H7 (cell line): ENCODE data around the gene OIP5. TPM values are rescaled to one million over a fixed set of nuclear protein-coding genes. Genes with fewer than 3 reads are reported as not detected.
A peak's percentile ranks its signal among the peaks of the same experiment; 100 is the strongest.
"Not testable (repeated sequence)": the region's sequence is repeated elsewhere in the genome, so short reads cannot be mapped to it uniquely, and the experiment has no call there.

Experiments
- DNase-seq: peaks from one replicate; pipeline ENCODE4 v3.0.0; 2012
- H3K27me3 ChIP-seq: 2 replicates; pipeline ENCODE4 v1.6.0; 2011; ENCODE audit warnings: mild to moderate bottlenecking, low read length; ENCODE audit not compliant: control insufficient read depth, insufficient read depth
- H3K36me3 ChIP-seq: replicated peaks from 2 replicates; pipeline ENCODE4 v1.5.1; 2011; ENCODE audit warnings: low read length; ENCODE audit not compliant: control insufficient read depth, insufficient read depth
- H3K4me3 ChIP-seq: 2 replicates; pipeline ENCODE4 v1.5.1; 2011; ENCODE audit warnings: low read depth, mild to moderate bottlenecking, control low read depth, low read length, moderate library complexity; ENCODE audit not compliant: insufficient read depth
- total RNA-seq: library from RNA; depleted of rRNA; stranded (reverse); fragments of >200 nt; shearing (Covaris generic); gene quantifications from 2 replicates; pipeline ENCODE4 v1.2.3, GENCODE V29; 2014

OIP5 gene
- total RNA-seq, 1 experiment from 2014 or later: 46.2 TPM

- peak; percentile 30 for DNase-seq
- no peaks in the 10 kb centered on the region for H3K27me3 ChIP-seq
- H3K4me3 ChIP-seq: peak overlapping the region; percentile 99
- H3K36me3 ChIP-seq: peaks cover 23% of the 10 kb centered on the region
Observed at GRCh38 chr15:41284427-41285177, 47.8 kb downstream of the OIP5 start.

DNA sequence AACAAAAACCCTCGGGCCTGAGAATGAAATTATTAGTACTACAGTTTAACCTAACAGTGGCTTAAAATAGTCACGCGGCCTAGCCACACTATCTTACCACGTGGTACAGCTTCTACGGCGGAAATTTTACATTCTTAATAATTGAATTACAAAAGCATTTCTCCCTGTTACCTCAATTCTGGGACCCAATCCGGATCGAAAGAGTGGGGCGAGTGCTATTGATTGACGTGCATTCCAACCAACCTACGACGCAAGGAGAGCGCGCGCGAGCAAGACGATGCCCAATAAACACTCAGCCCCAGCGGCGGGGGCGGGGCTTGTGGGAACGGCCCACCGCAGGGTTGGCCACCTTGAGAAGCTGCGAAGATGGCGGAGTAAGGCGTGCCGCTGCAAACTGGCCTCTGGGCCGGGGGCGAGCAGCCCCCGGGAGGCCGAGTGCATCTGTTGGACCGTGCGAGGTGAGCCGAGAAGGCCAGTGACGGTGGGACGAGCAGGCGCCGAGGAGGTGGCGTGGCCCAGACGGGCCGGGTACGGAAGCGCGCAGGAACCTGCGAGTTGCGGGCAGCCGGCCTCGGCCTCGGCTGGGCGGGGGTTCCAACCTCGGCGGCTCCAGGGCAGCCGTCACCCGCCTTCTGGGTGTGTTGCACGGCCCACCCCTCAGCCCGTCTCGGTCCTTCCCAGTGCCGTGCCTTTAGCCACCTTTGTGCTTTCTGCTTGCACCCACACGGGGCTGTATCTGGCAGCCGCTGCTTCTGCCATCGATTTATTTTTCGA, 48.6 kb downstream of the OIP5 start:
- Histone ChIP-seq H3K27me3 (no peaks in the 10 kb centered on the region), H3K36me3 (peaks cover 25% of the 10 kb centered on the region), H3K4me3 (peak overlapping the region; percentile 99)
- DNase-seq: peak; percentile 98

DNA sequence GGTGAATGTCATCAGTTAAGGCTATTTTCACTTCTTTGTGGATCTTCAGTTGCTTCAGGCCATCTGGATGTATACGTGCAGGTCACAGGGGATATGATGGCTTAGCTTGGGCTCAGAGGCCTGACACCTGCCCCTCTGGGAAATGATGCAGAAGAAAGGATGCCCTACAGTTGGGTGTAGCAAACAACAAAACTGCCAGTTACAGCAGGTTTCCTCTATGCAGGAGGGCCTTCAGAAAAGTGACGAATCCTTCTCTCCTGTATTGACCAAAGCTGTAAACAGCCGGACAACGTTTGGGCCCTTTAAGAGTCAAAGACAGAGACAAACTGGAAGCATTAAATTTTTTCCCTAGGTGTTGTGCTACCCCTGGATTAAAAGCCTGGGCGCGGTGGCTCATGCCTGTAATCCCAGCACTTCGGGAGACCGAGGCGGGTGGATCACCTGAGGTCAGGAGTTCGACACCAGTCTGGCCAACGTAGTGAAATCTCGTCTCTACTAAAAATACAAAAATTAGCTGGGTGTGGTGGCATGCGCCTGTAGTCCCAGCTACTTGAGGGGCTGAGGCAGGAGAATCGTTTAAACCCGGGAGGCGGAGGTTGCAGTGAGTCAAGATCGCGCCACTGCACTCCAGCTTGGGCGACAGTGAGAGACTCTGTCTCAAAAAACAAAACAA, 49.3 kb downstream of the OIP5 start:
- not testable (repeated sequence) for H3K27me3 ChIP-seq
- H3K36me3 ChIP-seq: peaks cover 18% of the 10 kb centered on the region
- DNase-seq: peak; percentile 17
- peak overlapping the region; percentile 29 for H3K4me3 ChIP-seq

DNA sequence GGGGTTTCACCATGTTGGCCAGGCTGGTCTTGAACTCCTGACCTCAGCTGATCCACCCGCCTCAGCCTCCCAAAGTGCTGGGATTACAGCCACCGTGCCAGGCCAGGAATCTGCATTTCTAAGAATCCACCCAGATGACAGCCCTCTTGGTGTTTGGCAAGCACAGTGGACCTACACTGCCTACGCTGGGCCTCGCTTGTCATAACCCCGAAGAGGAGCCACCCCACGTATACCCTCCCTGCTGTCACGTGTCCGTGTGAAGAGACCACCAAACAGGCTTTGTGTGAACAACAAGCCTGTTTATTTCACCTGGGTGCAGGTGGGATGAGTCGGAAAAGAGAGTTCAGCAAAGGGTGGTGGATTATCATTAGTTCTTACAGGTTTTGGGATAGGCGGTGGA, 50.0 kb downstream of the OIP5 start:
- not testable (repeated sequence) for H3K4me3 ChIP-seq, H3K27me3 ChIP-seq, DNase-seq
- peaks cover 18% of the 10 kb centered on the region for H3K36me3 ChIP-seq

- no peaks in the 10 kb centered on the region for H3K27me3 ChIP-seq
- H3K36me3 ChIP-seq: peaks cover 10% of the 10 kb centered on the region
- no peak for DNase-seq
- H3K4me3 ChIP-seq: no peak overlapping the region
Observed at GRCh38 chr15:41281236-41281635, 51.2 kb downstream of the OIP5 start.

GRCh38 chr15:41279535-41280283, 52.7 kb downstream of the OIP5 start:
- Histone ChIP-seq H3K27me3 (no peaks in the 10 kb centered on the region), H3K36me3 (peaks cover 6% of the 10 kb centered on the region), H3K4me3 (no peak overlapping the region)
- no peak for DNase-seq

DNA sequence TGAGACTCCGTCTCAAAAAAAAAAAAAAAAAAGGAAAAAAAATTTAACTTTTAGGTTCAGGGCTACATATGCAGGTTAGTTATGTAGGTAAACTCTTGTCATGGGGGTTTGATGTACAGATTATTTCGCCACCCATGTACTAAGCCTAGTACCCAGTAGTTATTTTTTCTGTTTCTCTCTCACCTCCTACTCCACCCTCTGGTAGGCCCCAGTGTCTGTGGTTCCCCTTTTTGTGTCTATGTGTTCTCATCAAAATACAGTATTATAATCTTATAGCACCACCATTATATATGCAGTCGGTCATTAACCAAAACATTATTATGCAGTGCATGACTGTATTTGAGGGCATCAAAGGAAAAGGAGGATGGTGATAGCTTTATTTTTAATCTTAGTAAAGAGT, 54.1 kb downstream of the OIP5 start:
- Histone ChIP-seq H3K4me3 (no peak overlapping the region), H3K36me3 (peaks cover 6% of the 10 kb centered on the region), H3K27me3 (no peaks in the 10 kb centered on the region)
- no peak for DNase-seq

- Histone ChIP-seq H3K36me3 (peaks cover 6% of the 10 kb centered on the region), H3K27me3 (no peaks in the 10 kb centered on the region), H3K4me3 (no peak overlapping the region)
- DNase-seq: no peak
Observed at GRCh38 chr15:41276831-41277230, 55.6 kb downstream of the OIP5 start.

DNA sequence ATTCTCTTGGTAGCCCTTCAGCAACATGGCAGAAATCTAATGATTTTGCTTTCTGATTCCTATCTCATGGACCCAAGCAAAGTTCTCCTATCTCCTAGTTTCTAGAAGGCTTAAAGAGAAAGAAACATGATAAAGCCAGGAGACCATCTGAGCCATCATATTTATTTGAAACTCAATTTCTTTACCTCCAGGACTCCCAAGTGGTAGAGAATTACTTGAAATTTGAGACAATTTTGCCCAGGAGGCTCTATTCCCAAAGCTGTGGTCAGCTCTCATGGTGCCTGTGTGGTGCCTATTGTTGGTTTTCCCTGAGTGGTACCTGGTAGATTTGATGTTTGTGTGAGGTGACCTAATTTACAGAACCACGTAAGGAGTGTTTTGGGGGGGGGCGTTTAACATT, 62.5 kb downstream of the OIP5 start:
- DNase-seq: no peak
- Histone ChIP-seq H3K27me3 (no peaks in the 10 kb centered on the region), H3K4me3 (no peak overlapping the region), H3K36me3 (peaks cover 1% of the 10 kb centered on the region; the same call in 1 of the 2 replicates)

DNA sequence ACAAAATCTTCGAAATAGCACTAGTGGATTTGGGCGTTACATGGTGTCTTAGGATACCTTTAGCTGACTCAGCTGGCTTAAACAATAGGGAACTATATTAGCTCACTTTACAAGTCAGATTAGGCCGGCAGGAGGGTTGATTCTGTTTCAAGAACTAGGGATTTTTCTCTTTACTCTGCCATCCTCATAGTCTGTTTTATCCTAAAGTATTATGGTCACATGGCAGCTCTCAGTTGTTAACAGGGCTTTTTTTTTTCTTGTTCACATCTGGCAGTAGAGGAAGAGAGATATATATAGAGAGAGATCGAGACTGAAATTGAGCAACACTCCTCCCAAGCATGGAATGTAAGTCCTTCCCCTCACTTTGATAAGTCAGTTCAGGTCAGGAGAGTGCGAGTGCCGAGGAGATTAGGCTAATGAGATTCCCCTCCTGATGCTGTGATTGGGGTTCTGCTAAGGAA, 68.5 kb downstream of the OIP5 start:
- Histone ChIP-seq H3K4me3 (no peak overlapping the region), H3K36me3 (no peaks in the 10 kb centered on the region; the same call in none of the 2 replicates), H3K27me3 (no peaks in the 10 kb centered on the region)
- peak; percentile 74 for DNase-seq

DNA sequence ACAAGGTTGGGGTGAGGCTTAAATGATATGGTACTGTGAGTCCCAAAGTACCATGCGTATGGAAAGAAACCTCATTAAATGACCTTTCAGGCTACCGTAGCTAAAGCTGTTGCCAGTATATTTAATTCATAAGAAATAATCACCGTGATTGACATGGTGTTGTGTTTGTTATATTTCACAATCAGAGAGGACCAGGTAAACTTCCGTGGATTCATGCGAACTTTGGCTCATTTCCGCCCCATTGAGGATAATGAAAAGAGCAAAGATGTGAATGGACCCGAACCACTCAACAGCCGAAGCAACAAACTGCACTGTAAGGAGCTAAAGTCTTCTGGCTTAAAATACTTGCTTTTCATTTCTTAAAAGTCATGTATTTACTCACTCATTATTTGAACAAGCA, 69.8 kb downstream of the OIP5 start:
- peaks cover 2% of the 10 kb centered on the region for H3K36me3 ChIP-seq
- no peak for DNase-seq
- no peaks in the 10 kb centered on the region for H3K27me3 ChIP-seq
- H3K4me3 ChIP-seq: no peak overlapping the region

DNA sequence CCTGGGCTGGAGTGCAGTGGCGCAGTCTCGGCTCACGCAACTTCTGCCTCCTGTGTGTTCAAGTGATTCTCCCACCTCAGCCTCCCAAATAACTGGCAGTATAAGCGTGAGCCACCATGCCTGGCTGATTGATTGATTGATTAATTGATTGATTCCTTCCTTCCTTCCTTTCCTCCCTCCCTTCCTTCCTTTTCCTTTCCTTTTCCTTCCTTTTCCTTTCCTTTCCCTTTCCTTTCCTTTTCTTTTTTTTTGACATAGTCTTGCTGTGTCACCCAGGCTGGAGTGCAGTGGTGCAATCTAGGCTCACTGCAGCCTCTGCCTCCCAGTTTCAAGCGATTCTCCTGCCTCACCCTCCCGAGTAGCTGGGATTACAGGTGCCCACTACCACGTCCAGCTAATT, 71.5 kb downstream of the OIP5 start:
- not testable (repeated sequence) for H3K27me3 ChIP-seq, H3K36me3 ChIP-seq, DNase-seq, H3K4me3 ChIP-seq

- H3K4me3 ChIP-seq: no peak overlapping the region
- peaks cover 2% of the 10 kb centered on the region; the same call in 1 of the 2 replicates for H3K36me3 ChIP-seq
- no peaks in the 10 kb centered on the region for H3K27me3 ChIP-seq
- no peak for DNase-seq
Observed at GRCh38 chr15:41259546-41260189, 72.7 kb downstream of the OIP5 start.
